K562 (cell line): ENCODE measurements around the gene IQSEC3. TPM values are rescaled to one million over a fixed set of nuclear protein-coding genes. Genes with fewer than 3 reads are reported as not detected.

Experiments used
- ATAC-seq: fragments of 200-7000 bp; cut with Tn5 transposase; 3 replicates; pipeline ENCODE4 v1.9.1; 2020; ENCODE audit warnings: moderate library complexity
- BruUV-seq: library from RNA; stranded (reverse); fragments of 400-500 nt; replicated peaks from 2 replicates; lab custom pipeline; 2021; lab: Mats Ljungman, UMichigan
- CTCF ChIA-PET: fragments of 300-600 bp; formaldehyde crosslinking; extraction: SDS; loops from one replicate; lab custom pipeline; 2021; ENCODE audit warnings: low intra/inter-chr PET ratio; lab: Yijun Ruan, JAX
- POLR2A ChIA-PET: fragments of 300-600, 350-650 bp; sonication (Branson Sonifier 250); formaldehyde crosslinking; extraction: SDS; loops from one replicate; lab custom pipeline; 2021; ENCODE audit warnings: antibody characterized with exemption, inconsistent platforms; lab: Yijun Ruan, JAX
- DNase-seq, 4 experiments: peaks; one replicate each; pipeline versions ENCODE4 v3.0.0 to v3.0.0-alpha.2; 2011 to 2018; ENCODE audit warnings: low spot score in 3 of 4, mixed read lengths in 3 of 4; ENCODE audit errors: extremely low read depth in 1 of 4
- FAIRE-seq: peaks from 2 replicates; lab custom pipeline; 2011; peaks lifted over from hg19 to GRCh38; lab: Jason Lieb, UNC
- H2AFZ ChIP-seq: 2 replicates; pipeline ENCODE4 v1.6.0; 2011; ENCODE audit warnings: low read depth, low read length, control low read depth, inconsistent platforms
- H3K27ac ChIP-seq: fragments of 200-600 bp; 3 replicates; pipeline ENCODE4 v1.8.0; 2011; ENCODE audit warnings: low read depth, mild to moderate bottlenecking, control low read depth, inconsistent platforms, low read length, moderate library complexity, mixed read lengths; ENCODE audit errors: extremely low read depth
- H3K27me3 ChIP-seq, 2 experiments: fragments of 300-600 bp in 1 of 2; 2 replicates in 1 of 2; 3 replicates in 1 of 2; pipeline versions ENCODE4 v1.6.0 to v1.8.0; 2011; ENCODE audit warnings: inconsistent platforms in 2 of 2, low read length in 2 of 2, mild to moderate bottlenecking in 1 of 2, mixed read lengths in 1 of 2, moderate library complexity in 1 of 2; ENCODE audit not compliant: control insufficient read depth in 2 of 2, insufficient read depth in 2 of 2
- H3K36me3 ChIP-seq: fragments of 300-600 bp; 3 replicates; pipeline ENCODE4 v1.8.0; 2011; ENCODE audit warnings: mild to moderate bottlenecking, low read length, inconsistent platforms; ENCODE audit not compliant: control insufficient read depth, insufficient read depth
- H3K4me1 ChIP-seq, 2 experiments: fragments of 200-600 bp in 1 of 2; replicated peaks in 1 of 2; 2 replicates in 1 of 2; 3 replicates in 1 of 2; pipeline versions ENCODE4 v1.5.1 to v1.8.0; 2011; ENCODE audit warnings: inconsistent platforms in 2 of 2, low read length in 2 of 2, mild to moderate bottlenecking in 1 of 2, mixed read lengths in 1 of 2, moderate library complexity in 1 of 2; ENCODE audit not compliant: control insufficient read depth in 2 of 2, insufficient read depth in 2 of 2
- H3K4me2 ChIP-seq: 2 replicates; pipeline ENCODE4 v1.6.1; 2011; ENCODE audit warnings: low read length, control low read depth, inconsistent platforms, mixed read lengths; ENCODE audit not compliant: insufficient read depth
- H3K4me3 ChIP-seq: fragments of 200-600 bp; sonication (generic), shearing (Covaris generic); 2 replicates; pipeline ENCODE4 v1.5.1; 2016; ENCODE audit warnings: control low read depth, inconsistent platforms
- H3K79me2 ChIP-seq: fragments of 200-600 bp; 3 replicates; pipeline ENCODE4 v1.8.0; 2011; ENCODE audit warnings: low read length, inconsistent platforms; ENCODE audit not compliant: control insufficient read depth, insufficient read depth
- H3K9ac ChIP-seq, 2 experiments: 2 replicates each; pipeline versions ENCODE4 v1.6.0 to v1.6.1; 2011; ENCODE audit warnings: low read depth in 2 of 2, low read length in 2 of 2, control low read depth in 1 of 2, inconsistent platforms in 1 of 2, mild to moderate bottlenecking in 1 of 2, mixed read lengths in 1 of 2; ENCODE audit not compliant: insufficient read depth in 1 of 2
- H3K9me1 ChIP-seq: one replicate; pipeline ENCODE4 v1.6.0; 2011; ENCODE audit warnings: inconsistent platforms, mild to moderate bottlenecking, low read length, moderate library complexity; ENCODE audit not compliant: control insufficient read depth, insufficient read depth
- H3K9me3 ChIP-seq: replicated peaks from 2 replicates; pipeline ENCODE4 v1.5.1; 2011; ENCODE audit warnings: low read depth, low read length, inconsistent platforms; ENCODE audit not compliant: control insufficient read depth, insufficient read depth
- H4K20me1 ChIP-seq: replicated peaks from 2 replicates; pipeline ENCODE4 v1.6.1; 2011; ENCODE audit warnings: low read length, inconsistent platforms, mixed read lengths; ENCODE audit not compliant: control insufficient read depth, insufficient read depth
- CREB3 ChIP-seq: fragments of 450-650 bp; conservative IDR thresholded peaks from 2 replicates; pipeline ENCODE4 v1.6.1; 2016; ENCODE audit warnings: missing genetic modification characterization, low read depth, mild to moderate bottlenecking, missing compliant biosample characterization, moderate library complexity
- E4F1 ChIP-seq: fragments of 250-450 bp; sonication (Bioruptor Pico); IDR thresholded peaks from 2 replicates; pipeline ENCODE4 v1.5.0; 2021; ENCODE audit warnings: mild to moderate bottlenecking, borderline replicate concordance
- SMAD1 ChIP-seq: fragments of 150-350 bp; IDR thresholded peaks from 2 replicates; pipeline ENCODE4 v1.6.1; 2014; ENCODE audit warnings: low read length, low read depth; ENCODE audit not compliant: partially characterized antibody
- ZNF212 ChIP-seq: fragments of 450-650 bp; formaldehyde crosslinking; IDR thresholded peaks from 2 replicates; pipeline ENCODE4 v1.4.0; 2020; ENCODE audit warnings: mild to moderate bottlenecking
- ZNF311 ChIP-seq: fragments of 250-450 bp; sonication (Bioruptor Pico); IDR thresholded peaks from 2 replicates; pipeline ENCODE4 v1.4.0; 2020; ENCODE audit warnings: mild to moderate bottlenecking, moderate library complexity
- ZNF561 ChIP-seq: fragments of 450-650 bp; formaldehyde crosslinking; conservative IDR thresholded peaks from 2 replicates; pipeline ENCODE4 v1.4.0; 2020; ENCODE audit warnings: mild to moderate bottlenecking, moderate library complexity
- WGBS: fragments of 100-300 bp; shearing (Covaris generic); methylation state at CpG from one replicate; pipeline ENCODE4 v1.1.6; 2016; ENCODE audit warnings: low coverage, mixed read lengths; ENCODE audit not compliant: insufficient coverage; ENCODE audit errors: missing lambda C conversion rate; 5-methylcytosine and 5-hydroxymethylcytosine counted together
- in situ Hi-C: fragments of 300-500 bp; cut with MboI; formaldehyde crosslinking; loops from 4 replicates; pipeline ENCODE4 v1.15.0; 2018; ENCODE audit warnings: inconsistent platforms, mixed read lengths
- intact Hi-C: fragments of 100-400 bp; cut with micrococcal nuclease; formaldehyde crosslinking; loops from 2 replicates; pipeline ENCODE4 v1.14.2; 2022
- polyA plus RNA-seq, 8 experiments: library from polyadenylated mRNA; depleted of rRNA in 4 of 8; stranded (reverse) in 5 of 8; unstranded in 3 of 8; fragments of >200 nt; fragmentation: Nextera tagmentation in 2 of 8; fragmentation: Illumina TruSeq in 1 of 8; extraction: Ambion mirVana in 2 of 8; extraction: Trizol in 1 of 8; gene quantifications; 2 replicates each; pipeline versions ENCODE4 v1.2.1 to v1.2.3, GENCODE V29; 2011 to 2014; ENCODE audit warnings: inconsistent platforms in 1 of 8, missing spikeins in 1 of 8
- total RNA-seq, 7 experiments: library from RNA; depleted of rRNA in 6 of 7; stranded (reverse); fragments of >200 nt in 6 of 7; fragmentation: Illumina TruSeq in 2 of 7; extraction: Trizol in 2 of 7; gene quantifications; 2 replicates each; pipeline versions ENCODE4 v1.2.1 to v1.2.3, GENCODE V29; 2011 to 2021; ENCODE audit warnings: low replicate concordance in 1 of 7

IQSEC3 gene
- total and polyA plus RNA-seq, 9 of the 15 experiments (the other 6 are each of a cell fraction or from before 2014, with no cell fraction given): under 0.01 to 0.25 (median 0.08) TPM; not detected in 3

GRCh38 chr12:120951-121350 lies 54.4 kb downstream of the IQSEC3 start:
- BruUV-seq: no TSS peak
- no peak for DNase-seq
- Histone ChIP-seq H3K27ac (no peak overlapping the region), H3K27me3 (peaks cover 7 to 53% of the 10 kb centered on the region in 2 experiments; a peak in 4 of 5 replicates), H3K9ac (no peak overlapping the region), H3K36me3 (no peaks in the 10 kb centered on the region), H3K9me1 (no peaks in the 10 kb centered on the region), H4K20me1 (no peaks in the 10 kb centered on the region; the same call in 1 of the 2 replicates), H3K4me2 (no peak overlapping the region), H2AFZ (no peak overlapping the region), H3K79me2 (no peaks in the 10 kb centered on the region), H3K4me3 (no peak overlapping the region), H3K9me3 (no peaks in the 10 kb centered on the region), H3K4me1 (peaks cover 0 to 7% of the 10 kb centered on the region in 2 experiments; a peak in 2 of 5 replicates)
- intact Hi-C loops (no loop called here), in situ Hi-C loops (no loop called here)
- ChIA-PET POLR2A (no interaction called here), CTCF (no interaction called here)
- FAIRE-seq: no peak
- no peak for ATAC-seq
- TF ChIP-seq ZNF311 (CRISPR knock-in tag): no peak
- no peak for TF ChIP-seq CREB3 (tag)
- TF ChIP-seq ZNF212: no peak
- no peak for TF ChIP-seq E4F1 (CRISPR knock-in tag)
- no peak for TF ChIP-seq ZNF561 (CRISPR knock-in tag)
- TF ChIP-seq SMAD1: no peak
- 0% methylated on average over 6 of the region's 6 CpGs for WGBS
